RPMI8226 (cell line): ENCODE data around the gene REEP6.

ENCODE experiments used
- DNase-seq: peaks from one replicate; pipeline ENCODE4 v3.0.0-alpha.2; 2015

The REEP6 gene

DNA sequence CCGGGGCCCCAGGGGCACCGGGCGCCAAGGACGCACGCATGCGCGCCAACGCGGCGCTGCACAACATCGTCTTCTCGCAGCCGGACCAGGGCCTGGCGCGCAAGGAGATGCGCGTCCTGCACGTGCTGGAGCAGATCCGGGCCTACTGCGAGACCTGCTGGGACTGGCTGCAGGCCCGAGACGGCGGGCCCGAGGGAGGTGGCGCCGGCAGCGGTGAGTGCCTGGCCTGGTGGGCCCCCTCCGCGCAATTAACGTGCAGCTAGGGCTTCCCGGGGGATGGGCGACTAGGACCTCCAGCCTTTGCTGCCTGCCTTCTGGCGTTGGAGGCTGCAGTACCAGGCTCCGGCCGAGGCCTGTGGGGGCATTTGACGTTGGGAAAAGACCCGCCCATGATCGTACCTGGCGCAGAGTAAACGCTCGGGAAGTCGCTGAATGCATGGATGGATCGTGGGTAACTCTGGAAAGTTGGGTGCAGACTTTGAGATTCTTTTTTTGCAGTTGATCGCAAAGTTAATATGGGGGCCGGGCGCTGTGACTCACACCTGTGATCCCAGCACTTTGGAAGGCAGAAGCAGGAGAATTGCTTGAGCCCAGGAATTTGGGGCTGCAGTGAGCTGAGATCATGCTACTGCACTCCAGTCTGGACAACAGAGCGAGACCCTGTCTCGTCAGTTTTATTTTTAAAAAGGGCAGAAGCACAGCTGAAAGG lies 33.8 kb upstream of the REEP6 start:
- no peak for DNase-seq

DNA sequence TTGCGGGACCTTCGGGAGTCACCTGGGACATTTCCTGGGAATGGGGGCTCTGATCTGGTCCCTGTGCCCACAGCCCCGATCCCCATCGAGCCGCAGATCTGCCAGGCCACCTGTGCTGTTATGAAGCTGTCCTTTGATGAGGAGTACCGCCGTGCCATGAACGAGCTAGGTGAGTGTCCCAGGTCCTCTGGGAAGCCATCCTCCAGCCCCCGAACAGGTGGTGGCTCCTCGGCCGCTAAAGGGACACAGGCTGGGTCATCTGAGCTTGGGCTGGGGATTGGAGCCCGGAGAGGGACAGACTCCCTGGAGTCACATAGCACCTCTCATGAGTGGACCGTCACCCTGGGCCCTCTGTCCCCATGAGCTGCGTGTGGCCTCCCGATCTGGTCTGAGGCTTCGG lies 33.1 kb upstream of the REEP6 start:
- no peak for DNase-seq

DNA sequence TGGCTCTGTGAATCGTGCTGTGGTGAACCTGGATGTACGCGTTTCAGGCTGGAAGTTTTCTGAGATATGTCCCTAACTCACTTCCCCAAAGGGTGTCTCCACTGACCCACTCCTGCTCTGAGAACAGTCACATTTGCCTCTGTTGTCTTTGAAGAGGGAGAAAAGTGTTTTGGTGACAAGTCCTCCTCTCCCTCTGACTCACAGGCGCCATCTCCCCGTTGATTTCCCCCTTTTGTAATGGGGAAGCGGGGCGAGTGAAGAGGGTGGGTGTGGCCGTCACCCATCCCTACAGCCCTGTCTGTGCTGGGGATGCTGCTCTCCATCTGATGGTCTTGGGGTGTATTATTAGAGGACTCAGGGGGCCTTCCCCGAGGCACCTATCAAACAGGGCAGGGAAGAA lies 31.5 kb upstream of the REEP6 start:
- DNase-seq: no peak

DNA sequence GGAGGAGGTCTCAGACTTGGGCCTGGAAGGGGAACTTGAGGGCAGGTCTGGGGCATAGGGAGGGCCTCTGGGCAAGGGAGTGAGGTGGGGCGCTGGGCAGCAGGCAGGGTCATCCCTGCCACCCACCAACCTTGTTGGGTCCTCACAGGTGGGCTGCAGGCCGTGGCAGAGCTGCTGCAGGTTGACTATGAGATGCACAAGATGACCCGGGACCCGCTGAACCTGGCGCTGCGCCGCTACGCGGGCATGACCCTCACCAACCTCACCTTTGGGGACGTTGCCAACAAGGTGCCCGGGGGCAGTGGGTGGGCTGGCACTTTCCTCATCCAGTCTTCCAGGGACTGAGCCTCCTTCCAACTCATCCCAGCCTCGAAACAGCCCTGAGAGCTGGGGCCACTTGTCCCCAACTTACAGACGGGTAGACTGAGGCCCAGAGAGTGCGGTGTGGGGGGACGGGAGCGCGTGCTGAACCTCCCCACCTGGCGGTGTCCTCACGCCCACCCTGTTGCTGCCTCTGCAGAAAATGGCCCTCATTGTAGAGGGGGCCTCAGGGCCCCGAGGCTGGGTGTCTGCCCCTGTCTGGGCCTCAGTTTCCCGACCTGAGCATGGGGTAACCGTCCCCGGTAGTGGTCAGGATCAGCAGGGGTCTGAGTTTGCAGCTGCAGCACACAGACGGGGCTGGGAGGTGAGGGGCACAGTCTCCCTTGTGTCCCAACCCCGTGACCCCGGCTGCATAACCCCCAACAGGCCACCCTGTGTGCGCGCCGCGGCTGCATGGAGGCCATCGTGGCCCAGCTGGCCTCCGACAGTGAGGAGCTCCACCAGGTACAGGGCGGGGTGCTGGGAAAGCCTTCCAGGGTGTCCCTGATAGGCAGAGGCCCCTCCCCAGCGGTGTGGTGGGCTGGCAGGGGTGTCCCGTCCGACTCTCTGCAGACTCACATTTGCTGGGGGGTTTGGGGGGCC lies 30.7 kb upstream of the REEP6 start:
- DNase-seq: no peak

DNA sequence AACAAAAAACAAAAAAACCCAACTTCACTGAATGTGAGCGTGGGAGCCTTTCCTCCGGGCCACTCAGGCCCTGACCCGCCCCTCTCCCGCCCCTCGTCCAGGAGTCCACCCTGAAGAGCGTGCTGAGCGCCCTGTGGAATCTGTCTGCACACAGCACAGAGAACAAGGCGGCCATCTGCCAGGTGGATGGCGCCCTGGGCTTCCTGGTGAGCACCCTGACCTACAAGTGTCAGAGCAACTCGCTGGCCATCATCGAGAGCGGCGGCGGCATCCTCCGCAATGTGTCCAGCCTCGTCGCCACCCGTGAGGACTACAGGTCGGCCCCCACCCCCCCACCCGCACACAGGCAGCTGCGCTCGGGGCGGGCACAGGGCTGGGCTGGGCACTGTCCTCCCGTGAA lies 29.1 kb upstream of the REEP6 start:
- DNase-seq: no peak

DNA sequence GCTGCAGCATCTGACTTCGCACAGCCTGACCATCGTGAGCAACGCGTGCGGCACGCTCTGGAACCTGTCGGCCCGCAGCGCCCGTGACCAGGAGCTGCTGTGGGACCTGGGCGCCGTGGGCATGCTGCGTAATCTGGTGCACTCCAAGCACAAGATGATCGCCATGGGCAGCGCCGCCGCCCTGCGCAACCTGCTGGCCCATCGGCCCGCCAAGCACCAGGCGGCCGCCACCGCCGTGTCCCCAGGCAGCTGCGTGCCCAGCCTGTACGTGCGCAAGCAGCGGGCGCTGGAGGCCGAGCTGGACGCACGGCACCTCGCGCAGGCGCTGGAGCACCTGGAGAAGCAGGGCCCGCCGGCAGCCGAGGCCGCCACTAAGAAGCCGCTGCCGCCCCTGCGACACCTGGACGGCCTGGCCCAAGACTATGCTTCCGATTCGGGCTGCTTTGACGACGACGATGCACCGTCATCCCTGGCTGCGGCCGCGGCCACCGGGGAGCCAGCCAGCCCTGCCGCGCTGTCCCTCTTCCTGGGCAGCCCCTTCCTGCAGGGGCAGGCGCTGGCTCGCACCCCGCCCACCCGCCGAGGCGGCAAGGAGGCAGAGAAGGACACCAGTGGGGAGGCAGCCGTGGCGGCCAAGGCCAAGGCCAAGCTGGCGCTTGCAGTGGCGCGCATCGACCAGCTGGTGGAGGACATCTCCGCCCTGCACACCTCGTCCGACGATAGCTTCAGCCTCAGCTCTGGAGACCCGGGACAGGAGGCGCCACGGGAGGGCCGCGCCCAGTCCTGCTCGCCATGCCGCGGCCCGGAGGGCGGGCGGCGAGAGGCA lies 25.6 kb upstream of the REEP6 start:
- DNase-seq: no peak

DNA sequence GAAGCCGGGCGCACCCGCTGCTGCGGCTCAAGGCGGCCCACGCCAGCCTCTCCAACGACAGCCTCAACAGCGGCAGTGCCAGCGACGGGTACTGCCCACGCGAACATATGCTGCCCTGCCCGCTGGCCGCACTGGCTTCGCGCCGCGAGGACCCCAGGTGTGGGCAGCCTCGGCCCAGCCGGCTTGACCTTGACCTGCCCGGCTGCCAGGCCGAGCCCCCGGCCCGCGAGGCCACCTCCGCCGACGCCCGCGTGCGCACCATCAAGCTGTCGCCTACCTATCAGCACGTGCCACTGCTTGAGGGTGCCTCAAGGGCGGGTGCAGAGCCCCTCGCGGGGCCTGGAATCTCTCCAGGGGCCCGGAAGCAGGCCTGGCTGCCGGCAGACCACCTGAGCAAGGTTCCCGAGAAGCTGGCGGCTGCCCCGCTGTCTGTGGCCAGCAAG lies 24.9 kb upstream of the REEP6 start:
- no peak for DNase-seq

DNA sequence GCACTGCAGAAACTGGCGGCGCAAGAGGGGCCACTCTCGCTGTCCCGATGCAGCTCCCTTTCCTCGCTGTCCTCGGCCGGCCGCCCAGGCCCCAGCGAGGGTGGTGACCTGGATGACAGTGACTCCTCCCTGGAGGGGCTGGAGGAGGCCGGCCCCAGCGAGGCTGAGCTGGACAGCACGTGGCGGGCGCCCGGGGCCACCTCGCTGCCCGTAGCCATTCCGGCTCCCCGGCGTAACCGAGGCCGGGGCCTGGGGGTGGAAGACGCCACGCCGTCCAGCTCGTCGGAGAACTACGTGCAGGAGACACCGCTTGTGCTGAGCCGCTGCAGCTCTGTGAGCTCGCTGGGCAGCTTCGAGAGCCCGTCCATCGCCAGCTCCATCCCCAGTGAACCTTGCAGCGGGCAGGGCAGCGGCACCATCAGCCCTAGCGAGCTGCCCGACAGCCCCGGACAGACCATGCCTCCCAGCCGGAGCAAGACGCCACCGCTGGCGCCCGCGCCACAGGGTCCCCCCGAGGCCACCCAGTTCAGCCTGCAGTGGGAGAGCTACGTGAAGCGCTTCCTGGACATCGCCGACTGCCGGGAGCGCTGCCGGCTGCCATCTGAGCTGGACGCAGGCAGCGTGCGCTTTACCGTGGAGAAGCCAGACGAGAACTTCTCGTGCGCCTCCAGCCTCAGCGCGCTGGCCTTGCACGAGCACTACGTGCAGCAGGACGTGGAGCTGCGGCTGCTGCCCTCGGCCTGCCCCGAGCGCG lies 24.3 kb upstream of the REEP6 start:
- no peak for DNase-seq

DNA sequence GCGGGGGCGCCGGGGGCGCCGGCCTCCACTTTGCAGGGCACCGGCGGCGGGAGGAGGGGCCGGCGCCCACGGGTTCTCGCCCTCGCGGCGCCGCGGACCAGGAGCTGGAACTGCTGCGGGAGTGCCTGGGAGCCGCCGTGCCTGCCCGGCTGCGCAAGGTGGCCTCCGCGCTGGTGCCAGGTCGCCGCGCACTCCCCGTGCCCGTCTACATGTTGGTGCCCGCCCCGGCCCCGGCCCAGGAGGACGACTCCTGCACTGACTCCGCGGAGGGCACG lies 23.8 kb upstream of the REEP6 start:
- DNase-seq: no peak

DNA sequence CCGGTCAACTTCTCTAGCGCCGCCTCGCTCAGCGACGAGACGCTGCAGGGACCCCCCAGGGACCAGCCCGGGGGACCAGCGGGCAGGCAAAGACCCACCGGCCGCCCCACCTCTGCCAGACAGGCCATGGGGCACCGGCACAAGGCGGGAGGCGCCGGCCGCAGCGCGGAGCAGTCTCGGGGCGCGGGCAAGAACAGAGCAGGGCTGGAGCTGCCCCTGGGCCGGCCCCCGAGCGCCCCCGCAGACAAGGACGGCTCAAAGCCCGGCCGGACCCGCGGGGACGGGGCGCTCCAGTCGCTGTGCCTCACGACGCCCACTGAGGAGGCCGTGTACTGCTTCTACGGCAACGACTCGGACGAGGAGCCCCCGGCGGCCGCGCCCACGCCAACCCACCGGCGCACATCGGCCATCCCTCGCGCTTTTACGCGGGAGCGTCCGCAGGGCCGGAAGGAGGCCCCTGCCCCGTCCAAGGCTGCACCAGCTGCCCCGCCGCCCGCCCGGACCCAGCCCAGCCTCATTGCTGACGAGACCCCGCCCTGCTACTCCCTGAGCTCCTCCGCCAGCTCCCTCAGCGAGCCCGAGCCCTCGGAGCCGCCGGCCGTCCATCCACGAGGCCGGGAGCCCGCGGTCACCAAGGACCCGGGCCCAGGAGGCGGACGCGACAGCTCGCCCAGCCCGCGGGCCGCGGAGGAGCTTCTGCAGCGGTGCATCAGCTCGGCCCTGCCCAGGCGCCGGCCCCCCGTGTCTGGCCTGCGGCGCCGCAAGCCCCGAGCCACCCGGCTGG lies 23.3 kb upstream of the REEP6 start:
- no peak for DNase-seq

DNA sequence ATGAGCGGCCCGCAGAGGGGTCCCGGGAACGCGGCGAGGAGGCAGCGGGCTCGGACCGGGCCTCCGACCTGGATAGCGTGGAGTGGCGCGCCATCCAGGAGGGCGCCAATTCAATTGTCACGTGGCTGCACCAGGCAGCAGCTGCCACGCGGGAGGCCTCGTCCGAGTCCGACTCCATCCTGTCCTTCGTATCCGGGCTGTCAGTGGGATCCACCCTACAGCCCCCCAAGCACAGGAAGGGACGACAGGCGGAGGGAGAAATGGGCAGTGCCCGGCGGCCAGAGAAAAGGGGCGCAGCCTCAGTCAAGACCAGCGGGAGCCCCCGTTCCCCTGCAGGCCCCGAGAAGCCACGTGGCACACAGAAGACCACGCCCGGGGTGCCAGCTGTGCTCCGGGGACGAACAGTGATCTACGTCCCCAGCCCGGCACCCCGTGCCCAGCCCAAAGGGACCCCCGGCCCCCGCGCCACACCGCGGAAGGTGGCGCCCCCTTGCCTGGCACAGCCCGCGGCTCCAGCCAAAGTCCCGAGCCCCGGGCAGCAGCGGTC lies 22.6 kb upstream of the REEP6 start:
- DNase-seq: peak; percentile 68

DNA sequence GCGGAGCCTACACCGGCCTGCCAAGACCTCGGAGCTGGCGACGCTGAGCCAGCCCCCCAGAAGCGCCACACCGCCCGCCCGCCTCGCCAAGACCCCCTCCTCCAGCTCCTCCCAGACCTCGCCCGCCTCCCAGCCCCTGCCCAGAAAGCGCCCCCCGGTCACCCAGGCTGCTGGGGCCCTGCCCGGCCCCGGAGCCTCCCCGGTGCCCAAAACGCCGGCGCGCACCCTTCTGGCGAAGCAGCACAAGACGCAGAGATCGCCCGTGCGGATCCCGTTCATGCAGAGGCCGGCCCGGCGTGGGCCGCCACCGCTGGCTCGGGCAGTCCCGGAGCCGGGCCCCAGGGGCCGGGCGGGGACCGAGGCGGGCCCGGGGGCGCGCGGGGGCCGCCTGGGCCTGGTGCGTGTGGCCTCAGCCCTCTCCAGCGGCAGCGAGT lies 22.1 kb upstream of the REEP6 start:
- DNase-seq: peak; percentile 74

DNA sequence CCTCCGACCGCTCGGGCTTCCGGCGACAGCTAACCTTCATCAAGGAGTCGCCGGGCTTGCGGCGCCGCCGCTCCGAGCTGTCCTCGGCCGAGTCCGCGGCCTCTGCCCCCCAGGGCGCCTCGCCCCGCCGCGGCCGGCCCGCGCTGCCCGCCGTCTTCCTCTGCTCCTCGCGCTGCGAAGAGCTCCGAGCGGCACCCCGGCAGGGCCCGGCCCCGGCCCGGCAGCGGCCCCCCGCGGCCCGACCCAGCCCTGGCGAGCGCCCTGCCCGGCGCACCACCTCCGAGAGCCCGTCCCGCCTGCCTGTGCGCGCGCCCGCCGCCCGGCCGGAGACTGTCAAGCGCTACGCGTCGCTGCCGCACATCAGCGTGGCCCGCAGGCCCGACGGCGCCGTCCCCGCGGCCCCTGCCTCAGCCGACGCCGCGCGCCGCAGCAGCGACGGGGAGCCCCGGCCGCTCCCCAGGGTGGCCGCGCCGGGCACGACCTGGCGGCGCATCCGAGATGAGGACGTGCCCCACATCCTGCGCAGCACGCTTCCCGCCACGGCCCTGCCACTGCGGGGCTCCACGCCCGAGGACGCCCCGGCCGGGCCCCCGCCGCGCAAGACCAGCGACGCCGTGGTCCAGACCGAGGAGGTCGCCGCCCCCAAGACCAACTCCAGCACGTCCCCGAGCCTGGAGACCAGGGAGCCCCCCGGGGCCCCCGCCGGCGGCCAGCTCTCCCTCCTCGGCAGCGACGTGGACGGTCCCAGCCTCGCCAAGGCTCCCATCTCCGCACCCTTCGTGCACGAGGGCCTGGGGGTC lies 21.5 kb upstream of the REEP6 start:
- peak; percentile 73 for DNase-seq

DNA sequence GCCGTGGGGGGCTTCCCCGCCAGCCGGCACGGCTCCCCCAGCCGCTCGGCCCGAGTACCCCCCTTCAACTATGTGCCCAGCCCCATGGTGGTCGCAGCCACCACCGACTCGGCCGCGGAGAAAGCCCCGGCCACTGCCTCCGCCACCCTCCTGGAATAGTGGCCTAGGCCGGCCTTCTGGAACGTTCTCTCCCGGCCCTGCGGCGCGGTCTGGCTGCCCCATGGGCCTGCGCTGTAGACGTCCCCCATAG lies 21.0 kb upstream of the REEP6 start:
- no peak for DNase-seq

DNA sequence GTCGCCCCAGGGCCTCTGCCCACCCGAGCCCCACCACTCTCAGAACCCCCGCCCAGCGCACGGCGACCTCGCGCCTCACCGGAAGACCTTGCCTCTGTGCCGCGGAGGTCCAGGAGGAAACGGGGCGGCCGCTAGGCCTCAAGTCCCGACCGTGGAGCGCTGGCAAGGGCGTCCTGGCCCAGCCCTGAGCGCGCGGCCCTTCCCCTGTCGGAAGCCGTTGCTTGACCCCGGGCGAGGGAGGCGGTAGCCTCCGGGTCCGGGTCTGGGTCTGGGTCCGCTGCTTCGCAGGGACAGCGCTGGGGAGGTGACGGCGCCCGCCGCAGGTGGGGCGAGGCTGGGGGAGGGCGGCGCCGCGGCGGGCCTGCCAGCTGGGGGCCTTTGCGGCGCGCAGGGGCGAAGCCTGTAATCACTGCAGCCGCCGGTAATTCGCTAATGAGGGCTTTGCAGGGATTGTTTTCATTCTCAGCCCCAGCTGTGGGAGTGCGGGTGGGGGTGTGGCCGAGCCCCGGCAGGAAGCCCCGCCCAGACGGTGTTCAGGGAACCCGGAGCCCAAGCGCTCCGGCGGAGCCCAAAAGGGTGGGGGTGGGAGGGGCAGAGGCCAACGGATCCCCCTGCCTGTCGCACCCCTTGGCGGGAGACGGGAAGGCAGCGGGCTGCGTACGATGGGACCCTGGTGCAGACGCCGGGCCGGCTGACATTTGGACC lies 20.5 kb upstream of the REEP6 start:
- DNase-seq: peak; percentile 92

DNA sequence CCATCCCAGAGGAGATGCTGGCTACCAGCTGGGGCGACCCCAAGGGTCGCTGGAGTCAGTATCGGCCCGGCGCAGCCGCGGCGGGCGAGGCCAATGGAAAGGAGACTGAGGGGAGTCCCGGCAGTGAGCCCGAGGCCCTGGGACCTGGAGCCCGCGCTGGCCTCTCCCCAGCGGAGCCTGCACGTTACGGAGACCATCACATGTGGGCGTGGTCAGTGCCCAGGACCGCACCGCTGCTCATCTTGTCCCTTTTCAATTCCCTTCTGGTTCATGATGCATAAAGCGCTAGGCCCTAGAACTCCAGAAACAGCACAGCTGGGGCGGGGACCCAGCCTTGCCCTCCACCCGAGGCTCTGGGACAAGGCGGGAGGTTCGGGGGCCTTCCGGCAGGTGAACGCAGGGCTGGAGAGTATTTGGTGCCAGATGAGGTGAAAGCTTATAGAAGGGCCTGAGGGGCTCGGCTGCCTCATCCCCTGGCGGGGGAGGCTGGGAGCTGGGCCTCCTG lies 19.9 kb upstream of the REEP6 start:
- DNase-seq: peak; percentile 80

DNA sequence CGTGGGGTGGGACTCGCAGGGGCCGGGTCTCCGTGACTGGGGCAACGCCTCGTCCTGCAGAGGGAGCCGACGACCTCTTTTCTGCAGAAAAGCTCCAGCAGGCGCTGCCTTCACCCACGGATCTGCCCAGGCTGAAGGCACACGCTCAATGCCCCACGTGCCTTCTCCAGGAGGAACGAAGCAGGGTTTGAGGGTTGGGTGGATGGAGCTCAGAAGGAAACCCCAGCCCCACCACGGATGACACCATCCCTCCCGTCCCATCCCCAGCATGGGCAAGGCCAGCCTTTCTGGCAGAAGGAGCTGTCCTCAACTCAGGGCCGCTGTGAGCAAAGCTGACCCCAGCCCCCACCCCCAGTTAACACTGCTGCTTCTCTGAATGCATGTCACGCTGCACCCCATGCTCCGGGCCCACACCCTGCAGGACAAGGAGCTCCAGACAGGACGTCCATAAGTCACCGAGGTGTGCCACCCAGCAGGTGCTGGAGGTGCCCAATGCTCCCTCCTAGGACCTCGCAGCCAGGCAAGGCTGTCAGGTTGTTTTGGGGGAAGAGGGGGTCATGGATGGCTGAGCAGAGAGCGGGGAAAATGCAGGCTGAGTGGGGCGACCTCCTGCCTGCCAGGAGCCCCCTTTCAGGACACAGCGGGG lies 19.3 kb upstream of the REEP6 start:
- DNase-seq: peak; percentile 55

DNA sequence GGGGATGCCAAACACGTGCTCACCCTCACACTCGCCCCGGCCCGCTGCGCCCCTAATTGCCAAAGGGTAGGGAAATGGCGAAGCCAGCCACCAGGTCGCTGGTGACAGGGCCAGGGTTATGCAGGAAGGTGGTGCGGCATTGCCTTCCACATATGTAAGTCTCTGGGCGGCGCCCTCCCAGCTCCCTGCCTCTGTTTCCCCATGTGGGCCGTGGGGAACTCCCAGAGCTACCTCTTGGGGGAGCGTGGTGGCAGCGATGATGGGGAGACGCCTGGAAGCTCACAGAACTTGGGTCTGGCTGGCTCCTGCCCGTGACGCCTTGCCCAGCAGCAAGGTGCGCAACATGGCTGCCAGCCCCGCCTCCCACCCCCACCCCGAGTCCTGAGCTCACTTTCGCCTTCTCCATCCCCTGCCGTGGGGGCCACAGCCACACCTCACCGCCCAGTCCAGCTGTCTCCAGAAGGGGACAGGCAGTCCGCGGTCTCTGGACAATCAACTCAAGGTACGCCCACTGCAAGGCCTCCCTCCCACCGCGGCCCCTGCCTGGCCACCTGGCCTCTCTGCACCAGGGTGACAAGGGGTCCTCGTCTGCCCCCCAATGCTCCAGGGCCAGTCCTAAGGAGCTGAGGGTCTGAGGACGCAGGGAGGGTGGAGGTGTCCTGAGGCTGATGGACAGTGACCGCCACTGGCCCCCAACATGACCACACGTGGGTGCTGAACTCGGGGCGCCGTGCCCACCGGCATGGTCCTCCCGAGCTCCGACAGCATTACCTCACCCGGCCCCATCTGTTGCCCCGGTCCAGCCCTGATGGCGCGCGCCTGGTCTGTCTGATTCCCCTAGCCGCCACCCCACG lies 18.5 kb upstream of the REEP6 start:
- DNase-seq: no peak
